ENCODE results near the gene RCAN3.

RCAN3 gene

DNA sequence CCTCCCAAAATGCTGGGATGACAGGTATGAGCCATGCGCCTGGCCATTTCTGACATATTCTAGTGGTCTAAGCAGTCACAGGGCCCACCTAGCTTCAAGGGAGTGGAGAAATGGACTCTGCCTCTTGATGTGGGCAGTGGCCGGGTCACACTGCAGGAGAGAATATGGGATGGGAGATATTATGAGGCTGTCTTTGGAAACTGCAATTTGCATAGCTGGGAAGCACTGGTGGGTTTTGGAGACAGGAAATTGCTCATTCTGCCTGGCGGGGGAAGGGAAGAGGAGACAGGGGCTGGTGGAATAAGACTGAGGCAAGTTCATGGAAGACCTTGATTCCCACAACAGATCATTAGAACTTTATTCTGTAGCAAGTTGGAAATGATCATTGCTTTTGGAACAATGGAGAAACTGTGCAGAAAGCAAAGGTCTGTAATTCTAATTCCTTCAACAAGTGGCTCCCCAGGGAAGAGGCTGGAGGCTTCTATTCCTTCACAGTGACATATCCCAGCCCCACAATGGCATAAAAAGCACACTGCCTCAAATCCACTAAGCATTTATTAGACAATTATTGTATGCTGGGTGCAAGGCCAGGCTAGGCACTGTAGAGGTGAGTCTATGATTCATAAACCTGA is 63.7 kb downstream of the RCAN3 start:
- TF ChIP-seq GATA2 (IDR thresholded peaks at IDR 0.05; ENCODE audit: low read depth, low read length) (no peak), GATA3 (IDR thresholded peaks at IDR 0.05; ENCODE audit: low read depth, low read length) (no peak)

DNA sequence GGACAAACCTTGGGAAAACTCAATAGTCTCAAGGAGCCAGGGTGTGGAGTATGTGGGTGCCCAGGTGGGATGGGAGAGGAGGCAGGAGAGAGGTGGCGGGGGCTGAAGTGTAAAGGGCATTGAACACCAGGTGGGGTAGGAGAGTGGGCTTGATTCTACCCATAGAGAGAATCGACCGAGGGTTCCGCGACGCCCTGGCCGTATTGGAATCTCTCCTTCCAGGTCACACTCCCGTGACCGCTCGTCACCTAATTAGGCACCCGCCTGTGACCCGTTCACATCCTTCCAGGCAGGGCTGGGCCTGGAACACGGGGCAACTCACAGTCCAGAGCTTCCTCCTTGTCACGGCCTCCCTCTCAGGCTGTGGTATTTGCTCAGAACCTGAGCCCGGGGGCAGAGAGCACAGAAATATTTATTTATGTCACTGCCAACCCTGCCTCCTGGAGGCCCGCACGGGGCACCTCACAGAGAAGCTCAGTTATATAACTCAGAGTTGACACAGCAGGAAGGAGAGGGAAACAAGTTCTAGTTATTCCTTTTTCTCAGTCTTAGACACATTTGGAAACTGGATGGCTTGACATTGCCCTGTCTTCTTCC is 65.3 kb downstream of the RCAN3 start:
- TF ChIP-seq GATA2 (IDR thresholded peaks at IDR 0.05; ENCODE audit: low read depth, low read length) (no peak), GATA3 (IDR thresholded peaks at IDR 0.05; ENCODE audit: low read depth, low read length) (no peak)

DNA sequence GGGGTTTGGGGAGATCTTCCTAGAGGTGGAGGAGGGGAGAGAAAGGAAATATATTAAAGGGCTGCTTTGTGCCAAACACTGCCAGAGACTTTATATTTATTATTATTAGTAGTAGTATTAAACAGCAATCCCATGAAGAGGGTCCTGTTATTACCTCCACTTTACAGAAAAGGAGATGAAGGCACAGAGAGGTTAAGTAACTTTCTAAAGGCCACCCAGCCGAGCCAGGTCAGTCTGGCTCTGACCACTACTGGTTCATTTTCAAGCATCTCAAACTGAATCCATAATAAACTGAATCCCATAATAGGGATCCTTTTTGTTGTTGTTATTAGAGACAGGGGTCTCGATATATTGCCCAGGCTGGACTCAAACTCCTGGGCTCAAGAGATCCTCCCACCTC is 65.8 kb downstream of the RCAN3 start:
- TF ChIP-seq GATA3 (IDR thresholded peaks at IDR 0.05; ENCODE audit: low read depth, low read length), result no peak
- no peak for TF ChIP-seq GATA2 (IDR thresholded peaks at IDR 0.05; ENCODE audit: low read depth, low read length)

DNA sequence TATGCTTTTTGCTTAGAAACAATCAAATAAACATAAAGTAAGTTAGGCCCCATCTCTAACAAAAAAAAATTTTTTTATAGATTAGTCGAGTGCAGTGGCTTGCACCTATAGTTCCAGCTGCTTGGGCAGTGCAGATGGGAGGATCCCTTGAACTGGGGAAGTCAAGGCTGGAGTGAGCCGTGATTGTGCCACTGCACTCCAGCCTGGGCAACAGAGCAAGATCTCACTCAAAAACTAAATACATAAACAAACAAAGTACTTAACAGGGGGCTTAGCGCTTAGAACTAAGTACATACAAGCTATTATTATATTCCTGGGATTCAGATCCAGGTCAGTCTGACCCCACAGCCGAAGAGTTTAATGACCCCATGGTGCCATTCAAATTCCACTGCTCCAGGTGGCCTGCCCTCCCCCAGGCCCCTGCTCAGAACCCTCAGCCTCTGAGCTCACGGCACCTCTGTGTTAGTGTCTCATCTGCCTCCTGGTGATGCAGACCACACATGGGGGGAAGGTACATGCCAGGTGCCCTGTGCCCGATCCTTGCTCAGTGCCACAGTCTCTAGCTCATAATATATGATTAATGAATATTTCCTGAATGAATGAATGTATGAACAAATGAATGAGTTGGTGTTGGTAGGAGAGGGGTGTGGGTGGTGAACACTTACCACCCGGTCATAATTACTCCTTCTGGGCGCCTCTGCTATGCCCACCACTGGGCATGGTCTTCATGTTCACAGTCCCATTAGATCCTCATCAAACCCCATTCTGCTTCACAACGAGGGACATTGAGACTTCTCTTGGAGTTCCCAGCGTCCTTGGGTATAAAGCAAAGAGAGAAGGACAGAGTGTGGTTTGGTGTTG is 67.9 kb downstream of the RCAN3 start:
- TF ChIP-seq GATA3 (IDR thresholded peaks at IDR 0.05; ENCODE audit: low read depth, low read length) (no peak), GATA2 (IDR thresholded peaks at IDR 0.05; ENCODE audit: low read depth, low read length) (no peak)

DNA sequence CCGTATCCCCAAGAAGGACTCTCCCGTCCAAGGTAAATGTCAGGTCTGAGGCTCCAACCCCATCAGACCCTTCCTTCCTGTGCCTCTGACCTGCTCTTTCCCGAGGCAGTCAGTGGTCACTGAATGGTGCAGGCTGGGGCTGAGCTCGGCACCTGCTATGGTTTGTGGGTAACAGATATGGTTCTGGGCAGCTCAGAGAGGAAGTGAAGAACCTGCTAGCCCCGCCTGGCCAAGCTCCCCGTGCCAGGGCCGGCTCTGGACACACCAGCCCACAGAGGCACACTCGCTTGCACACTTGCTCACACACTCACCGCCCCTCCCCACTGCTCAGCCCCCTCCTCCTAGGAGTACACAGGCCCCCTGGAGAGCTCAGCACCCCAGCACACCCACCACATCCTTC is 69.7 kb downstream of the RCAN3 start:
- TF ChIP-seq GATA2 (IDR thresholded peaks at IDR 0.05; ENCODE audit: low read depth, low read length) (no peak), GATA3 (IDR thresholded peaks at IDR 0.05; ENCODE audit: low read depth, low read length) (no peak)

DNA sequence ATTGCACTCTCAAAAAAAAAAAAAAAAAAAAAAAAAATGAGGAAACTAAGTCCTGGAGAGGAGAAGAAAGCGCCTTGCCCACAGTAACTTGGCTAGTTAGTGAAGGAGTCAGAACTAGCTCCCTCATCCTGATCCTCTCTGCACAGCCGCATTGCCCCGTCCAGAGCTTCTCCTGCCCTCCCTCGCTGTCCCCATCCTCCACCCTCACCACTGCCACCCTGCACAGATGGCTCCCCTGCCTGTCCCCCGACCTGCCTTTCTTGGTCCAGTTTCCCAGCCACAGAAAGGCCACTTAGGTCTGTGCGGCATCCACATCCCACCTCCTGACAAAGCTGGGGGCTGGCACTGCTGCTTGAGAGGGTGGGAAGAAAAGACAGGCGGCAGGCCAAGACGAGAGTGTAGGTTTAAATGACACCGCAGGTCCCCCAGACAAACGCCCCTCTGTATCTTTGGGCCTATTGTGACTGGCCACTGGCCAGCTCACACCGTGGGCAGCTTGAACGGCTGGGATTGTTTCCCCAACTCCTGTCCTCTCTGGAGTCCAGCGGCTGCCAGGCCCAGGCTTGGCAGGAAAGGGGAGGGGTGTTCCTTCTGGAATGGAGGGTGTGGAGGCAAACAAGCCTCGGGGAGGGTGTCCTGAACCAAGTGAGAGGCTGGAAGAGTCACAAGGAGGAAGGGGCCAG is 73.4 kb downstream of the RCAN3 start:
- TF ChIP-seq GATA3 (IDR thresholded peaks at IDR 0.05; ENCODE audit: low read depth, low read length) (no peak), GATA2 (IDR thresholded peaks at IDR 0.05; ENCODE audit: low read depth, low read length) (no peak)

DNA sequence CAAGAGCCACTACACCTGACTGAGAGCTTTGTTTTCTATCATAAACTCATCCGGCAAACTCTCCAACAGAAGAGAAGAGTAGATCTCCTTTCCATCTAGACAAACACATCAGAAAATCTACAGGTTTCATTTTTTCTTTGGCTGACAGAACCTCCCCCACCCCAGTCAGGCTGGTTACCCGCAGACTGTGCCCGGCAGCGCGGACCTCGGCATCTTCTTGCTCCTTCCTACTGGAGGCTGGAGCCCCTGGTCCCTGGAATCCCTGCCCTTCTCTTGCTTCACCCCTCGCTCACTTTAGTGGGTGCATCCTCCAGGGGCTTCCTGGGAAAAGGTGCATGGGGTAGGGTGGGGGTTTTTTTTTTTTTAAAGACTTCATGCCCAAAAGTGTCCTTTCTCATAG is 76.2 kb downstream of the RCAN3 start:
- no peak for TF ChIP-seq GATA3 (IDR thresholded peaks at IDR 0.05; ENCODE audit: low read depth, low read length)
- TF ChIP-seq GATA2 (IDR thresholded peaks at IDR 0.05; ENCODE audit: low read depth, low read length), result no peak

DNA sequence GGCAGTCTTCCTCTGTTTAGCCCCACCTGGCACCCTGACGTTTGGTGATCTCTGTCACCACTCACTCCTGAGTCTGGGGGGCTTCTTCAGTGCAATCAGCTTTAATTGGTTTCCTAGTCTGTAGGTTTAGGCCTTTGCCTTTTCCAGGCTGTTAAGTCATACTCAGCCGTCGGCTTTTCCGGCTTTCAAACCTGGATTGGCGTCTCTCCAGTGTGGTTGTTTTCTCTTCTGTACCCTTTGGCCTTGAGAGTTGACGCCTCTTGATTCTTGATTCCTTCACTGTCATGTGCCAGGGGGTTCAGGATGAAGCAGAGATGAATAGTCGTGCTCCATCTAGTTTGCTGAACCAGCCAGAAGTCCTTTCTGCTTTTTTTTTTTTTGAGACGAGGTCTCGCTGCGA is 78.1 kb downstream of the RCAN3 start:
- TF ChIP-seq GATA3 (IDR thresholded peaks at IDR 0.05; ENCODE audit: low read depth, low read length) (no peak), GATA2 (IDR thresholded peaks at IDR 0.05; ENCODE audit: low read depth, low read length) (no peak)

DNA sequence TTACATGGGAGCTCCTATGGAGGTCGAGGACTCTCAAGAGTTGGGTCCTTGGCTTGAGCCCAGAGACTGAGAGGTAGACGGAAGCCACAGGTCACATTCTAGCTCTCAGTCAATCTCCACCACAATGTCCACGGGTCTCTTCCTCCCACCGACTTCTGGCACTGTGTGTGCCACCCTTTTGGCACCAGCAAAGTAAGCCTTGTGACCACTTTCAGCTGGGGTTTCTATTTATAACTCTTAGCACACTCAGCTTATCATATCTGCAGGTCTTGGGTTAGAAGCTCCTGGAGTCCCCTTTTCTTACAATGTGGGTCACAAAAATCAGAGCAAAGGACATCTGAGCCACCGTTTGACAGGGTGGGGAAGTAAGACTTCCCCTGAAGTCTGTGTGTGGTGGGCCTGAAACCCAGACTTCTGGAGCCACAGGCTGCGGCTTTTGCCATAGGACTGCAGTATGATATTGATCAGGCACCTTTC is 81.6 kb downstream of the RCAN3 start:
- TF ChIP-seq GATA2 (IDR thresholded peaks at IDR 0.05; ENCODE audit: low read depth, low read length) (no peak), GATA3 (IDR thresholded peaks at IDR 0.05; ENCODE audit: low read depth, low read length) (no peak)

DNA sequence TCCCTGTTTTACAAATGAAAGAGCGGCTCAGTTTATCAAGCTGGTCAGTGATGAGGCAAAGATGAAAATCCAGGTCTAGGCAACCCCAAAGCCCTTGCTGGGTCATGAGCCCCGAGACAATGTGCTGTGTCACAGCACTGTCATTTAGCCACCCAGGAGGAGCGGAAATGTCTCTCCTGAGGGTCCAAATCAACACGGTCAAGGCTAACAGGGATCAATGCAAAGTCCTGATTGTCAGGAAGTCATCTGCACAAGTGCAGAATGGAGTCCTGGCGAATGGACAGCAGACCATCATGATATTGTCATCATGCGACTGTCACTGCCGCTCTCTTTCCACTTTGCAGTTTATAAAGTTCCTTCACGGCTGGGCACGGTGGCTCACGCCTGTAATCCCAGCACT is 83.5 kb downstream of the RCAN3 start:
- no peak for TF ChIP-seq GATA3 (IDR thresholded peaks at IDR 0.05; ENCODE audit: low read depth, low read length)
- no peak for TF ChIP-seq GATA2 (IDR thresholded peaks at IDR 0.05; ENCODE audit: low read depth, low read length)

DNA sequence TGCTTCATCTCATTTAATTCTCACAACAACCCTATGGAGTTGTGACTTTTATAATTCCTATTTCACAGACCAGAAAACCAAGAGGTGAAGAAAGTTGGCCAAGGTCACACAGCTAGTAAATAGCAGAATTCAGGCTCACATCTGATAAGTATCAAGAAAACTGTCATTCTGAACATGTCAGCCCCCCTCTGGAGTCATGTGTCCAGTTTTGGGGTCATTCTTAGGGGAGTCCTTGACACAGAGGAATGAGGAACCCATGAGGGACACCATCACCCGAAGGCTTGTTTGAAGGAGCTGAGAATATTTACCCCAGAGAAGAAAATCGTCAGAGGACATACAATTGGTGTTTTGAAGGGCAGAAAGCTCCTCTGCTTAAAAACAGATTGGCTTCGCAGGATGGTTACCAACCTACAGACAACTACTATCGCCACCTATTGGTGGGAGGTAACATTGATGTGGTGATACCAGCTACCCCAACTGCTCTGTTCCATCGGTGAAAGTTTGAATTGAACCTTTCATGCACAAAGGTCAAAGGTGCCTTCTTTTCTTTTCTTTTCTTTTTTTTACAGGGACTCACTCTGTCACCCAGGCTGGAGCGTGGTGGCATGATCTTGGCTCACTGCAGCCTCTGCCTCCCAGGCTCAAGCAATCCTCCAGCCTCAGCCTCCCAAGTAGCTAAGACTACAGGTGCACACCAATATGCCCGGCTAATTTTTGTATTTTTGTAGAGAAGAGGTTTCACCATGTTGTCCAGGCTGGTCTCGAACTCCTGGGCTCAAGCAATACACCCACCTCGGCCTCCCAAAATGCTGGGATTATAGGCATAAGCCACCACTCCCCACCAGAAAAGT is 84.6 kb downstream of the RCAN3 start:
- TF ChIP-seq GATA3 (IDR thresholded peaks at IDR 0.05; ENCODE audit: low read depth, low read length) (no peak), GATA2 (IDR thresholded peaks at IDR 0.05; ENCODE audit: low read depth, low read length) (no peak)

DNA sequence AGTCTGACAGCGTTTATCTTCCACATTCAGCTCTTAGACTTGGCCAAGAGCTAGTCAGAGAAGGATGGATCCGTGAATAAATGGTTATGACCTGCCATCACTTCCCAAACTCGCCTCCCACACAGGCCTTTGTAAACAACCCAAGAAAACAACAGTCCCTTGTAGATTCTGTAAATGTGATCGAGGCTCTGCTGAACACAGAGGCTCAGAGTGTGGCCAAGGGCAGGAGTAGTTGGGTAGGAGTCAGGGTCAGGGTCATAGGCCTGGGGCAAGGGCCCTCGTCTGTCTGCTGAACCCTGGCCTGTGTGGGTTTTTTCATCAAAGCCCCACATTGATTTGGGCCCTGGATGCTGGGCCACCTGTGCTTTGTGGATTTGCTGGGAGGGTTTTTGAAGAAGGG is 85.9 kb downstream of the RCAN3 start:
- TF ChIP-seq GATA3 (IDR thresholded peaks at IDR 0.05; ENCODE audit: low read depth, low read length) (no peak), GATA2 (IDR thresholded peaks at IDR 0.05; ENCODE audit: low read depth, low read length) (no peak)

DNA sequence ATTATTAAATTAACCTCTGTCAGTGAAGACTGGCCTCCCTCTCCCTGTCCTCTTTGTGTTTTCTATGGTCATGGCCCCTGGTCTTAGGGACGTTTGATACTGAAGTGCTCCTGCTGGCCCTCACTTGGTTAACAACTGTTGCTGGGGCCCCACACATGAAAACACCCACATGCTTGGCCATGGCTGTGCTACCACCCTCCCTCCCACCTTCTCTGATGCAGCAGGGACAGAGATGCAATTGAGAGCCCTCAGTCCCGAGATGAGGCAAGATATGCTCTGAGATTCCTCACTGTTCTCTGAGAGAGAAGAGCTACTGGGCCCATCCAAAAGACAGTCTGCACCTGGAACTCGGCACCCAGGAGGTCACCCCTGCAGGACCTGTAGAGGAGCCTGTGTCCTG is 86.6 kb downstream of the RCAN3 start:
- no peak for TF ChIP-seq GATA2 (IDR thresholded peaks at IDR 0.05; ENCODE audit: low read depth, low read length)
- no peak for TF ChIP-seq GATA3 (IDR thresholded peaks at IDR 0.05; ENCODE audit: low read depth, low read length)
